Activated naive CD8-positive, alpha-beta T cell treated with anti-CD3 and anti-CD28 coated beads for 36 hours (primary cell): ENCODE measurements around the gene ZNF670. TPM values are rescaled to one million over a fixed set of nuclear protein-coding genes. Genes with fewer than 3 reads are reported as not detected.

ENCODE experiments used
- DNase-seq: peaks from one replicate; pipeline ENCODE4 v3.0.0; 2021
- H3K27ac Mint-ChIP-seq: one replicate; pipeline ENCODE4 v1.8.0; 2022; ENCODE audit warnings: mild to moderate bottlenecking, moderate library complexity, mixed read lengths
- H3K27me3 Mint-ChIP-seq: one replicate; pipeline ENCODE4 v1.8.0; 2022; ENCODE audit warnings: mild to moderate bottlenecking, mixed read lengths
- H3K36me3 Mint-ChIP-seq: one replicate; pipeline ENCODE4 v1.8.0; 2021; ENCODE audit warnings: mild to moderate bottlenecking, mixed read lengths
- H3K4me1 Mint-ChIP-seq: one replicate; pipeline ENCODE4 v1.8.0; 2021; ENCODE audit warnings: mixed read lengths
- H3K4me3 Mint-ChIP-seq: one replicate; pipeline ENCODE4 v1.8.0; 2022; ENCODE audit warnings: mild to moderate bottlenecking, moderate library complexity, mixed read lengths
- H3K9me3 Mint-ChIP-seq: one replicate; pipeline ENCODE4 v1.8.0; 2022; ENCODE audit warnings: mixed read lengths
- total RNA-seq, 2 experiments: library from RNA; stranded (reverse); gene quantifications; one replicate each; pipeline ENCODE4 v1.2.3, GENCODE V29; 2021

Gene ZNF670
- total RNA-seq, 2 experiments from 2014 or later: 5.5 to 5.9 TPM

DNA sequence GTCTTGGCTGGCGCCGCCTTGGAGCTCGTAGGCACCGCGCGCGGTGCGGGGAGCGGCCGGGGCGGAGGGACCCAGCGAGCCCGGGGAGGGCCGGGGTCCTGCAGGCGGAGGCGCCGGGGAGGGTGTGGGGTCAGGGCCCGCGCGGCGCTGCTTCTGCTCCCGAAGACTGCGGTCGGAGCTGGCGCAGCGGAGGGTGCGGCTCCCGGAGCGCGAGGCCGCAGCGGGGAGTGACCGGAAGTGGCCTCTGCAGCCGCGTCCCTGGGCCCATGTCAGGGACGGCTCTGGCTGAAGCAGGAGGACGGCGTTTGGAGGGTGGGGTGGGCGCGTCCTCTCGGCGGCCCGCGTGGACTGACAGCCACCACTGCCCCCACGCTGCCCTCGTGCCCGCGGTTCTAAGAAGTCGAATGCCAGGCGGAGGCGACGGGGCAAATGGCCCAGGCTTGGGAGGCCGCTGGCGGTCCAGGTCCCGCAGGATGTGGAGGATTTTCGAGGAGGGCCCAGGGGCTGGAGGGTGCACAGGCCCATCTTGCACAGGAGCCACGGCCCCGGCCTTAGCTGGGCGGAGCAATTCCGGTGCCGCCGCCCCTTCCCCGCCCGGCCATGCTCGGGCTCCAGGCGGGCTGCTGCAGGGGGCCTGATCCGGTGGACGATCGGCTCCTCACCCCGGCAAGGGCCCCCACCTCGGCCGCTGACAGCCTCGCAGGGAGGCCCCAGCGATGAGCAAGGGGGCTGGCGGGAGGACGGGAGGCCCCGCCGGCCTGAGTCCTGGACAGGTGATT lies 33.3 kb upstream of the ZNF670 start:
- Mint-ChIP-seq H3K4me3 (no peak overlapping the region), H3K36me3 (no peaks in the 10 kb centered on the region), H3K27me3 (peaks cover 54% of the 10 kb centered on the region), H3K4me1 (peaks cover 4% of the 10 kb centered on the region), H3K9me3 (peaks cover 3% of the 10 kb centered on the region), H3K27ac (no peak overlapping the region)
- no peak for DNase-seq

DNA sequence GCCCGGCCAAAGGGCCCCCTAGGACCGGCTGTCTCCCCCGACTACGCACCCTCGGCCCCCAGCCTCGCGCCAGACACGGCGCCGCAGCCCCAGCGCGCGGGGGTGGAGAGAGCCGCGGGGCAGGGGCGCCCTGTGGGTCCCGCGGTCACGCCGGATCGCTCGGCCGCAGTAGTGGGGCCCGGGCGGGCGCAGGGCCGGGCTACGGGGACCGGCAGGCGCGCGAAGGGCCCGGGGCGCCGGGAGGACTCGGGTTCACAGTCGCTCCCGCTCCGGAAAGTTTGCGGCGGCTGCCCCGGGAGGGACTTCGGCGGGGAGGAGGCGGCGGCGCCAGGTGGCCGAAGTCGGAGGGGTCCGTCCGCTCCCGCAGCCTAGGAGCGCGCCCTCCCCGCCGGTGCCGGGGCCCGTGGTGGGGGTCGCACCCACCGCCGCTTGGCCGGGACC lies 32.7 kb upstream of the ZNF670 start:
- peak; percentile 19 for DNase-seq
- Mint-ChIP-seq H3K27me3 (peaks cover 56% of the 10 kb centered on the region), H3K9me3 (peaks cover 4% of the 10 kb centered on the region), H3K4me1 (peaks cover 4% of the 10 kb centered on the region), H3K27ac (no peak overlapping the region), H3K36me3 (no peaks in the 10 kb centered on the region), H3K4me3 (peak overlapping the region; percentile 62)

DNA sequence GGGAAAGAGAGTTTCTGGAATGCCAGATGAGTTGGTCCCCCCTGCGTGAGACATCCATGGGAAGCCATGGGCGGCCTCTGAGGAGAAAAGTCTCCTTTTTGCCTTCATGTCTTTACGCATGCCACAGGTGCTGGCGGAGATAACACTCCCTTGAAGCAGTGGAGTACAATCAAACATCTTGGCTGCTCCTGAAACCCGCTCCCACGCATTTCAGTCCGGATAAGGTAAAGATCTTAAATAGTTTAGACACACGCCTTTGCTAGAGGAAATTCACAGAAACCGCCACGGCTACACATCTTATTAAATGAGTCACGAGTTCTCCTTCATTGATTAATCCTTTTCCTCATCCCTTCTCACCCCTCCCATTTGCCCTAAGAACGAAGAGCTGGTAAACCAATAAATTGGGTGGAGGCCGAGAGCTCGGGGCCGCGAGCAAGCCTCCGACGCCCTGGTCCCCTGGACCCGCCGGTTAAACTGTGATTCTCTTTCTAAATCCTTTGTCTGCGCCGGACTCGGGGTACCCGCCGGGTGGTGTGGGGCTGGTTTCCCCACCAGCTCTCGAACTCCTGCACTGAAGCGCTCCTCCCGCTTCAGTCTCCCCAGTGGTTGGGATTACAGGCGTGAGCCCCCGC lies 32.1 kb upstream of the ZNF670 start:
- peak; percentile 46 for DNase-seq
- Mint-ChIP-seq H3K36me3 (no peaks in the 10 kb centered on the region), H3K4me3 (peak overlapping the region; percentile 62), H3K27ac (peak overlapping the region; percentile 0), H3K4me1 (peaks cover 4% of the 10 kb centered on the region), H3K9me3 (peaks cover 6% of the 10 kb centered on the region), H3K27me3 (peaks cover 59% of the 10 kb centered on the region)

DNA sequence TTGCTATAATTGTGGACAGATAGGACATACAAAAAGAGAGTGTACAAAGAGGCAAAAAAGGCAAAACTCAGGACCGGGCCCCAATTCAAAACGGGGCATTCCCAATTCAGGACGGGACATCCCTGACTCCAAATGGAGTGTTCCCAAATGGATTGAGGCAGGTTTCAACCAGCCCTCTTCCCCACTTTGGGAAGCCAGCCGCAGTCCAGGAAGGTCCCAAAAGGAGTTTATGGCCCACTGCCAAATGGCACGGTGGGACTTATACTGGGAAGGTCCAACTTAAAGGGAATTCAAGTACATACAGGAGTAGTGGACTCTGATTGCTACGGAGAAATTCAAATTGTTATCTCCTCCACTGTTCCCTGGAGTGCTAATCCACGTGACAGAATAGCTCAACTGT lies 29.1 kb upstream of the ZNF670 start:
- peaks cover 8% of the 10 kb centered on the region for H3K4me1 Mint-ChIP-seq
- no peak overlapping the region for H3K27ac Mint-ChIP-seq
- H3K4me3 Mint-ChIP-seq: no peak overlapping the region
- H3K9me3 Mint-ChIP-seq: peaks cover 19% of the 10 kb centered on the region
- peaks cover 12% of the 10 kb centered on the region for H3K36me3 Mint-ChIP-seq
- no peak for DNase-seq
- peaks cover 47% of the 10 kb centered on the region for H3K27me3 Mint-ChIP-seq

DNA sequence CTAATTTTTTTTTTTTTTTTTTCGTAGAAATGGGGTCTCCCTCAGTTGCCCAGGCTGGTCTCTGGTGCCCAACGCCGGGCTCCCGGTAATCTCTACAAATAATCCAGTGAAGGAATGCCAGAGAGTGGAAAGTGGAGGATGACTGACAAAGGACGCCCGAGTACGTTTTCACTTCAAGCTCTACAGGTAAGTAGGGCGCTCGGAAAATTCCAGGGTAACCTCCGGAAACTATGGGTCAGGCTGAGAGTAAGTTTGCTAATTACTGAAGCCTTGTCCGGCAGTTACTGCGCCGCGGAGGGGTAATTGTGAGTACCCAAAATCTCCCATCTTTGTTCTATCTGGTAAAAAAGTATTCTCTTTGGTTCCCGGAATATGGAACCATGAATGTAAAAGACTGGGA lies 27.4 kb upstream of the ZNF670 start:
- peaks cover 31% of the 10 kb centered on the region for H3K9me3 Mint-ChIP-seq
- H3K36me3 Mint-ChIP-seq: peaks cover 28% of the 10 kb centered on the region
- no peak overlapping the region for H3K27ac Mint-ChIP-seq
- peaks cover 43% of the 10 kb centered on the region for H3K27me3 Mint-ChIP-seq
- no peak overlapping the region for H3K4me3 Mint-ChIP-seq
- H3K4me1 Mint-ChIP-seq: peaks cover 10% of the 10 kb centered on the region
- DNase-seq: no peak

DNA sequence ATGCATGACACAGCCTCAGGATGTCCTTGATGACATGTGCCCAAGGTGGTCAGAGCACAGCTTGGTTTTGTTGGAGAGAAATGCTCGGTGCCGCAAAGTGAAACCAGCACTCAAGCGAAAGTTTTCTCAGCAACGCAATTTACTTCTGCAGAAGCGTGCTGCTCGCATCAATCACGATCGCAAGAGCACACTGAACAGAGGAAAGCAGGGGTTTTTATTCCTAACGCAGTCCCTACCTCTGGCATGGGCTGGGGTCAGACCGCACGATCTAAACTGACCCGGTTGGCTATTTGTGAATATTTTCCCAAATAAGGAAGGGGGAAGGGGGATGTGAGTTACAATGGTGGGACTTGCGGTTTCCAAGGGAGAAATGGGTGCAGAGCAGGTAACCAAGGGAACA lies 26.4 kb upstream of the ZNF670 start:
- Mint-ChIP-seq H3K9me3 (peaks cover 40% of the 10 kb centered on the region), H3K4me1 (peaks cover 7% of the 10 kb centered on the region), H3K36me3 (peaks cover 38% of the 10 kb centered on the region), H3K27me3 (peaks cover 36% of the 10 kb centered on the region), H3K27ac (no peak overlapping the region), H3K4me3 (no peak overlapping the region)
- DNase-seq: no peak

DNA sequence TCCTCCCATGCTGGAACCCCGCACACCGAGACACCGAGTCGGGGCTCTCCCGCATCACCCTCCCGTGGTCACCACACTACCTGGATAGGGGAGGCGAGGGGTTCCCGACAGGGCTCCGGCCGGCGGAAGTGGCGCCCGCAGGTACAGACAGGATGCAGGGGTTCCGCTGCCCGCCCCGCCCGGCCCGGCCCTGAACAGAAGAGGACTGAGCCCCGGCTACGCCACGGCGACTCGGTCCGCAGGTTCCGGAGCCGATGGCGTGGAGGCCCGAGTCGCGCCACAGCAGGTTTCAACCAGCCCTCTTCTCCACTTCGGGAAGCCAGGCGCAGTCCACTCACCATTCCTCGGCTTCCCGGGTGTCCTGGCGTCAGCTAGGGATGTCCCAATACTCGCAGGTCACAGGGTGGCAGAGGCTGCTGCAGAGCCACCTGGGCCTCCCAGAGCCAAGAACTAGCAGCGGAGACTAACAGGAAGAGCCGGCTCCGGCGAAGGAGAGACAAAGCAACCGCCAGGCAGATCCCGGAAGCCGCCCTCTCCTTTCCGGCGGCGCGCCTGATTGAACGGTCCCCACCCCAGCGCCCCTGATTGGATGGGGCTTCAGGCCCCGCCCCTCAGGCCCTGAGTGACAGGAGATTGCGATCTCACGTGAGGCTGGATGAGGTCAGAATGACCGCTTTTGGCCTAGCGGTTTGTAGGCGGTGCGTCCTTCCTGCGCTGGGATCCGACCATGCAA lies 25.4 kb upstream of the ZNF670 start, which contains the start of gene ZNF669:
TSS of gene ZNF669 (minus strand) at position 498 of the 733 bp plus-strand sequence. CDS start at position 341, 157 bp downstream.
- Mint-ChIP-seq H3K4me1 (peaks cover 7% of the 10 kb centered on the region), H3K27ac (peak within 1 kb of the TSS; percentile 86), H3K9me3 (peaks cover 37% of the 10 kb centered on the region), H3K4me3 (peak within 1 kb of the TSS; percentile 88), H3K36me3 (peaks cover 47% of the 10 kb centered on the region), H3K27me3 (peaks cover 27% of the 10 kb centered on the region)
- DNase-seq: peak; percentile 94

DNA sequence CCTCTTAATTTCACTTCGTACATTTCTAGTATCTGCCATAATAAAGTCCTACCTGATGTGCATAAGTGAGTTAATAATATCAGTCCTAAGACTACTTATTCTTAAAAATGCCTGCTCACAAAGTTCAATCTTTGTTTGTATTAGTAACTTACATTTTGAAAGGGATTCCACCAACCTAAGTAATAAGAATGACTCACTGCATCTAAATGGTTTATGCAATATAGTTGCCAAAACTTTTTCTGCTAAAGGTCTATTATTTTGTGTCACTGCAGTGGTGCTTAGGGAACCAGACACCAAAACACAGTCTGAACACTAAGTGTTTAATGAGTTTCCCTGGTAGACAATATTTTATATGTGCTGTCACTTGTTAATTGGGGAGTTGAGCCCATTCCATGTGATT lies 23.8 kb upstream of the ZNF670 start:
- no peak overlapping the region for H3K27ac Mint-ChIP-seq
- H3K4me1 Mint-ChIP-seq: peaks cover 7% of the 10 kb centered on the region
- DNase-seq: no peak
- H3K27me3 Mint-ChIP-seq: peaks cover 10% of the 10 kb centered on the region
- H3K4me3 Mint-ChIP-seq: no peak overlapping the region
- H3K36me3 Mint-ChIP-seq: peaks cover 62% of the 10 kb centered on the region
- H3K9me3 Mint-ChIP-seq: peaks cover 43% of the 10 kb centered on the region

DNA sequence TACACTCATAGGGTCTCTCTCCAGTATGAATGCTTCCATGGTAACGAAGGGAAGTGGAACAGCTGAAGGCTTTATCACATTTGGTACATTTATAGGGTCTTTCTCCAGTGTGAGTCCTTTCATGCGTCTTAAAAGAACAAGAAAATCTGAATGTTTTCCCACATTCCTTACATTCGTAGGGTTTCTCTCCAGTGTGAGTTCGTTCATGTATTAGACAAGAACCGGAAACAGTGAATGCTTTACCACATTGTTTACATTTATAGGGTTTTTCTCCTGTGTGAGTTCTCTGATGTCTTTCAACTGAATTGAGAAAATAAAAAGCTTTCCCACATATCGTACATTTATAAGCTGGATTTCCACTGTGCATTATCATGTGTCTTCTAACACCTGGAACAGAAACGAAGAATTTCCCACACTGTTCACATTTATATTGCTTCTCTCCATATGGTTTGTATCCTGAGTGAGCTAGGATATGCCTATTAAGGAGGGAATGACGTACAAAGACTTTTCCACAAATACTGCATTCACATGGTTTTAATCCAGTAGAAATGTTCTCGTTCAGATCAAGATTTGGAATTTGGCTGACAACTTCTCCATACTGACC lies 22.2 kb upstream of the ZNF670 start:
- Mint-ChIP-seq H3K4me1 (peaks cover 7% of the 10 kb centered on the region), H3K9me3 (peaks cover 57% of the 10 kb centered on the region), H3K36me3 (peaks cover 77% of the 10 kb centered on the region), H3K27ac (no peak overlapping the region), H3K4me3 (no peak overlapping the region), H3K27me3 (no peaks in the 10 kb centered on the region)
- no peak for DNase-seq

DNA sequence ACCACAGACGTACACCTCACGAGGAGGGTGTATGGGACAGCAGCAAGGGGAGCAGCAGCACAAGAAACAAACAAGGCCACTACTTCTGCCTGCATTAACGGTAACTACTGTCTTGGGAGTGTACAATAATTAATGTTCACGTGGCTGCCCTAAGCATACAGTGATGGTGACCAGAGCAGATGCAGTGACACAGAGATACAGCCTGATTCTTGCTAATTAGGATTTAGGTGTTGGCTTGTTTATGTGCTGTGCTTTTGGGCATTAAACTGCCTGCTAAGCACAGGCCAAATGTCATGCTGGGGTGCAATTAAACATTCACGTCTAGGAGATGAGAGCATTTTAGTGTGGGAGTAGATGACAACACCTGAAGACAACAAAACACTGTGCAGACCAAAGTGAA lies 18.3 kb upstream of the ZNF670 start:
- Mint-ChIP-seq H3K27me3 (no peaks in the 10 kb centered on the region), H3K4me1 (no peaks in the 10 kb centered on the region), H3K36me3 (peaks cover 61% of the 10 kb centered on the region), H3K27ac (no peak overlapping the region), H3K9me3 (peaks cover 47% of the 10 kb centered on the region), H3K4me3 (no peak overlapping the region)
- no peak for DNase-seq

DNA sequence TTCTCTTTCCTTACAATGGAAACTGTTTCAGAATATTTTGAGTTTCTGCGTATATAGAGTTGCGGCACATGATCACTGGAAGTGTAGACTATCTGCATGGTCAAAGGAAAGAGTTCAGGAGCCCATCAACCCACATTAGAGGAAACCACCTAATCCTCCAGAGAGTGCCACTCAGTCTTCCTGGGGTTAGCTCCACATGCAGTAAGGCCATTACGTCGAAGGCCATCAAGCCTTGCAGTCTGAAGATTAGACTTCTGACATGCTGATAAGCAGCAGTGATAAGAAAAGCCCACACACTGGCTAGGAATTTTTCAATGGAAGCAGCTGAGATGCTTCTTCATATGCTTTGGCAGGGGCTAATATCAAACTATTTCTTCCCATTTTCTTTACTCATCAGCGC lies 17.9 kb upstream of the ZNF670 start:
- H3K27me3 Mint-ChIP-seq: no peaks in the 10 kb centered on the region
- H3K4me3 Mint-ChIP-seq: no peak overlapping the region
- no peaks in the 10 kb centered on the region for H3K4me1 Mint-ChIP-seq
- peaks cover 57% of the 10 kb centered on the region for H3K36me3 Mint-ChIP-seq
- DNase-seq: no peak
- H3K9me3 Mint-ChIP-seq: peaks cover 42% of the 10 kb centered on the region
- H3K27ac Mint-ChIP-seq: no peak overlapping the region

DNA sequence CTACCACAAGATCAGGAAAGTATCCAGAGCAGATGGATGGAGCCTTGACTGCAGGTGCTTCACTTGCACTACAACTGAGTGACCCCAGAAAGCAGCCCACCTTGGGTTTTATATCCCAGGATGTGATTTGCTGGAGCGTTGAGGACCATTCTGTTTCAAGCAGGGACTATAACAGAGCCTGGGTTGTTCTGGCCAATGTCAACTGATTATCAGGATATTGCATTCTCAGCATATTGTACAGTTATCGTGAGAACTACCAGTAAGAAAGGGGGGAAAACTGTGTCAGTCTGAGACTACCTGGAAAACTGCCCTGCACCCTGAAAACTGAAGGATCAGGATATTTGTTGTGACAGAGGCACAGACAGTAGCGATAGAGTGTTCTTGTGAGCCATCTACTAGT lies 17.5 kb upstream of the ZNF670 start:
- Mint-ChIP-seq H3K4me1 (no peaks in the 10 kb centered on the region), H3K27me3 (no peaks in the 10 kb centered on the region), H3K9me3 (peaks cover 40% of the 10 kb centered on the region), H3K4me3 (no peak overlapping the region), H3K27ac (no peak overlapping the region), H3K36me3 (peaks cover 52% of the 10 kb centered on the region)
- no peak for DNase-seq

DNA sequence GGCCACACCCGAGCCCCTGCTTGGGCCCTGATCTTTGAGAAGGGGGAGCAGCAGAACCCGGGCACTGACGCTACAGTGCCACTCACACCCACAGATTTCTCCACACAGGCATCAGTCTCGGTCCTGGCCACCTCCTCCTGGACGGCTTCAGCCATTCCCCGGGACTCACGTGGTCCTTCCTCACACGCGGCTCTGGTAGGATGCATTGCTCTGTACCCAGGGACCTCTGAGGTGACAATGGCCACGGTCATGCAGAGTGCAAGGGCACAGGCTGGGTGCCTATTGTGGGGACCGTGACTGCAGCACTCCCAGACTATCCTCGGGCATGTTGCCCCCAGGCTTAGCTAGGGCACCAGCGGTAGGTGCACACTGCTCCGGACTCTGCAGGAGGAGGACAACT lies 11.8 kb upstream of the ZNF670 start:
- H3K27me3 Mint-ChIP-seq: no peaks in the 10 kb centered on the region
- H3K27ac Mint-ChIP-seq: no peak overlapping the region
- no peak overlapping the region for H3K4me3 Mint-ChIP-seq
- H3K36me3 Mint-ChIP-seq: no peaks in the 10 kb centered on the region
- no peaks in the 10 kb centered on the region for H3K4me1 Mint-ChIP-seq
- DNase-seq: no peak
- H3K9me3 Mint-ChIP-seq: peaks cover 6% of the 10 kb centered on the region

DNA sequence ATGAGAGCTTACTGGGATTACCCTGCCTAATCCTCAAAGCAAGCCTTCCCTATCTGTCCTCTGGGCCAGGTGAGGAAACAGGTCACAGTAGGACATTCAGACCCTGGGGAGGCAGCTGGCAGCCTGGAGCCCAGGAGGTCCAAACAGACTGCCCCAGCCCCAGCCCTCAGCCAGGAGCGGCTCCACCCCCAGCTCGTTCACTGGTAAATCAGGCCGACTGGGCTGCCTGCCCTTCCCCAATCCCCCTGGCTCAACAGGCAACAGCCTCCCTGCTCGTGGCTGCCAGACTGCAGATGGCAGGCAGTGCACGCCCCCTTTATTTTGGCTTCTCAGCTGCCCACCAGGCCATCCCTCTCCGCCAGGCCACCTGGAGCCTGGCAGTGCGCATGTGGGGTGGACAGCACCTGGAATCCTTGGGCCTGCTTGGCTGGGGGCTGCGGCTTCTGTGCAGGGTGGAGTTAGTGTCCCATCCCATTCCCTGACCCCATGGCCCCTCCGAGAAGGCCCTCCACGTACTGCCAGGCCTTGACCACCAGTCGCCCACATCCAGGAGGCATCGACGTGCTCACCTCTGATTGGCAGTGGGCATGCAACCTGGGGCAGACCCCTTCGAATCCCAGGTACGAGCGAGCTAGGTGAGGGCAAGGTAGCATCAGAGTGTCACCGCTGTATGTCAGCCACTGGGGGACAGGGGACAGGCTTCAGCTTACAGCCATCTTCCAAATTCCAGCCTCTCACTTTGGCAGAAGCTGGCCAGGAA lies 11.2 kb upstream of the ZNF670 start:
- Mint-ChIP-seq H3K27ac (no peak overlapping the region), H3K36me3 (no peaks in the 10 kb centered on the region), H3K4me3 (no peak overlapping the region), H3K9me3 (peaks cover 7% of the 10 kb centered on the region), H3K4me1 (no peaks in the 10 kb centered on the region), H3K27me3 (no peaks in the 10 kb centered on the region)
- no peak for DNase-seq
